ENCODE data around the gene USP11. TPM values are rescaled to one million over a fixed set of nuclear protein-coding genes. Genes with fewer than 3 reads are reported as not detected.

USP11 gene
- total and polyA plus RNA-seq, 2 of the 4 experiments (the other 2 are of a cell fraction) = 33.5 to 59.7 TPM

GRCh38 chrX:47198687-47199080, 34.1 kb upstream of the USP11 start:
- Histone ChIP-seq H3K9me1 (ENCODE audit: insufficient read depth, low read length) (peaks cover 5% of the 10 kb centered on the region; the same call in 1 of the 2 replicates), H4K8ac (ENCODE audit: low read depth in 2 of 2, low read length in 2 of 2) (no peak overlapping the region), H3K36me3 (ENCODE audit: control insufficient read depth, insufficient read depth, low read length) (peaks cover 66% of the 10 kb centered on the region), H3K27ac (ENCODE audit: insufficient read depth, low read length) (no peak overlapping the region), H3K4me2 (ENCODE audit: low read depth, low read length) (no peak overlapping the region), H4K91ac (ENCODE audit: insufficient read depth, low read depth, low read length) (no peak overlapping the region), H2BK20ac (ENCODE audit: low read depth, low read length) (no peak overlapping the region), H3K23ac (ENCODE audit: low read depth, low read length) (no peak overlapping the region), H2AK5ac (ENCODE audit: low read depth, low read length) (no peak overlapping the region), H2AK9ac (replicated peaks; ENCODE audit: low read depth, low read length, poor library complexity) (no peak overlapping the region), H3K79me1 (ENCODE audit: low read depth in 1 of 2, low read length in 2 of 2) (peaks cover 34 to 69% of the 10 kb centered on the region in 2 experiments), H3K9me3 (ENCODE audit: control insufficient read depth, insufficient read depth, low read length) (no peaks in the 10 kb centered on the region), H3K4me3 (ENCODE audit: insufficient read depth, low read depth, low read length) (no peak overlapping the region), H3K56ac (ENCODE audit: extremely low read depth, insufficient read depth, low read length) (no peak overlapping the region), H4K5ac (ENCODE audit: low read depth, low read length) (no peak overlapping the region), H3K18ac (ENCODE audit: low read depth, low read length) (no peak overlapping the region), H3K27me3 (ENCODE audit: control insufficient read depth, insufficient read depth, low read length) (no peaks in the 10 kb centered on the region; the same call in 1 of the 2 replicates), H2BK120ac (ENCODE audit: low read depth, low read length) (no peak overlapping the region), H4K20me1 (ENCODE audit: insufficient read depth, low read length) (peaks cover 82% of the 10 kb centered on the region), H2AFZ (replicated peaks; ENCODE audit: low read length, poor library complexity) (no peak overlapping the region), H2BK5ac (ENCODE audit: low read depth, low read length, poor library complexity, severe bottlenecking) (no peak overlapping the region), H3K9ac (ENCODE audit: low read depth, low read length) (no peak overlapping the region), H3K4ac (ENCODE audit: low read depth, low read length) (no peak overlapping the region), H3K14ac (replicated peaks; ENCODE audit: low read depth, low read length) (no peak overlapping the region), H3K4me1 (ENCODE audit: control insufficient read depth, insufficient read depth, low read length) (peaks cover 24% of the 10 kb centered on the region), H2BK15ac (ENCODE audit: low read depth, low read length) (no peak overlapping the region)
- in situ Hi-C loops (cut with MboI; ENCODE audit: low sequenced_read_pairs) = loop anchor here (10.0 kb wide), 2 partner anchors 186 to 326 kb away; no protein-coding TSS in a partner anchor
- BruUV-seq (replicated peaks) = no TSS peak
- POLR2A ChIA-PET (ENCODE audit: unreplicated experiment) = no interaction called here
- WGBS, 2 experiments (ENCODE audit: extremely low coverage in 2 of 2, insufficient read length in 1 of 2) = 89% methylated on average over 10 of the region's 15 CpGs; no CpG with 5 or more reads in 1 of the 2 experiments
- DNase-seq = no peak
- TF ChIP-seq USF2 (IDR thresholded peaks at IDR 0.05; ENCODE audit: low read depth, low read length) (no peak), CHD1 (IDR thresholded peaks at IDR 0.05; ENCODE audit: low read depth, low read length) (no peak), MAZ (IDR thresholded peaks at IDR 0.05; ENCODE audit: borderline replicate concordance, low read depth, low read length) (no peak), CEBPB (IDR thresholded peaks at IDR 0.05; ENCODE audit: low read depth, low read length) (no peak), MAFK (IDR thresholded peaks at IDR 0.05; ENCODE audit: low read depth, low read length) (no peak), SMC3 (IDR thresholded peaks at IDR 0.05; ENCODE audit: low read depth, low read length) (no peak), FOS (IDR thresholded peaks at IDR 0.05; ENCODE audit: low read depth, low read length) (no peak), RAD21 (IDR thresholded peaks at IDR 0.05; ENCODE audit: low read length) (no peak), POLR2A (IDR thresholded peaks at IDR 0.05; ENCODE audit: low read depth, low read length) (no peak)
- dilution Hi-C loops (cut with HindIII; ENCODE audit: low sequenced_read_pairs, unreplicated experiment) = no loop called here
- intact Hi-C loops (cut with micrococcal nuclease) = no loop called here
- no peak for ATAC-seq (ENCODE audit: low read depth)
- CTCF ChIA-PET = no interaction called here

Data from IMR-90 (cell line).